ENCODE results near the gene FAM98A.

The FAM98A gene

GRCh38 chr2:33607905-33608304 is 8.8 kb upstream of the FAM98A start:
- DNase-seq (ENCODE audit: low read depth) = peak; percentile 20
- H3K4me3 ChIP-seq (replicated peaks; ENCODE audit: low read depth, low read length) = no peak overlapping the region
- TF ChIP-seq, protein P1, sequence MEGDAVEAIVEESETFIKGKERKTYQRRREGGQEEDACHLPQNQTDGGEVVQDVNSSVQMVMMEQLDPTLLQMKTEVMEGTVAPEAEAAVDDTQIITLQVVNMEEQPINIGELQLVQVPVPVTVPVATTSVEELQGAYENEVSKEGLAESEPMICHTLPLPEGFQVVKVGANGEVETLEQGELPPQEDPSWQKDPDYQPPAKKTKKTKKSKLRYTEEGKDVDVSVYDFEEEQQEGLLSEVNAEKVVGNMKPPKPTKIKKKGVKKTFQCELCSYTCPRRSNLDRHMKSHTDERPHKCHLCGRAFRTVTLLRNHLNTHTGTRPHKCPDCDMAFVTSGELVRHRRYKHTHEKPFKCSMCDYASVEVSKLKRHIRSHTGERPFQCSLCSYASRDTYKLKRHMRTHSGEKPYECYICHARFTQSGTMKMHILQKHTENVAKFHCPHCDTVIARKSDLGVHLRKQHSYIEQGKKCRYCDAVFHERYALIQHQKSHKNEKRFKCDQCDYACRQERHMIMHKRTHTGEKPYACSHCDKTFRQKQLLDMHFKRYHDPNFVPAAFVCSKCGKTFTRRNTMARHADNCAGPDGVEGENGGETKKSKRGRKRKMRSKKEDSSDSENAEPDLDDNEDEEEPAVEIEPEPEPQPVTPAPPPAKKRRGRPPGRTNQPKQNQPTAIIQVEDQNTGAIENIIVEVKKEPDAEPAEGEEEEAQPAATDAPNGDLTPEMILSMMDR (IDR thresholded peaks at IDR 0.05; ENCODE audit: low read length, missing control alignments) = no peak

- no peak overlapping the region for H3K4me3 ChIP-seq (replicated peaks; ENCODE audit: low read depth, low read length)
- TF ChIP-seq, protein P1 (IDR thresholded peaks at IDR 0.05; ENCODE audit: low read length, missing control alignments) = no peak
- no peak for DNase-seq (ENCODE audit: low read depth)
Measured at GRCh38 chr2:33607251-33607721, 8.2 kb upstream of the FAM98A start.

DNA sequence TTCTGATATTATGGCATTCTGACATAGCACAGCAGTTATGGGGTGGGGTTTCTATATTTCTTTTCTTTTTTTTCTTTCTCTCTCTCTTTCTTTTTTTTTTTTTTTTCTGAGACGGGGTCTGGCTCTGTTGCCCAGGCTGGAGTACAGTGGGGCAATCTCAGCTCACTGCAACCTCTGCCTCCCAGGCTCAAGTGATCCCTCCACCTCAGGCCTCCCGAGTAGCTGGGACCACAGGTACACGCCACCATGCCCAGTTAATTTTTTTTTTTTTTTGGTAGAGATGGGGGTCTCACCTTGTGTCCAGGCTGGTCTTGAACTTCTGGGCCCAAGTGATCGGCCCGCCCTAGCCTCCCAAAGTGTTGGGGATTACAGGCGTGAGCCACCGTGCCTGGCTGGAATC is 7.5 kb upstream of the FAM98A start:
- no peak overlapping the region for H3K4me3 ChIP-seq (replicated peaks; ENCODE audit: low read depth, low read length)
- TF ChIP-seq, protein P1 (IDR thresholded peaks at IDR 0.05; ENCODE audit: low read length, missing control alignments) = no peak
- DNase-seq (ENCODE audit: low read depth) = no peak

DNA sequence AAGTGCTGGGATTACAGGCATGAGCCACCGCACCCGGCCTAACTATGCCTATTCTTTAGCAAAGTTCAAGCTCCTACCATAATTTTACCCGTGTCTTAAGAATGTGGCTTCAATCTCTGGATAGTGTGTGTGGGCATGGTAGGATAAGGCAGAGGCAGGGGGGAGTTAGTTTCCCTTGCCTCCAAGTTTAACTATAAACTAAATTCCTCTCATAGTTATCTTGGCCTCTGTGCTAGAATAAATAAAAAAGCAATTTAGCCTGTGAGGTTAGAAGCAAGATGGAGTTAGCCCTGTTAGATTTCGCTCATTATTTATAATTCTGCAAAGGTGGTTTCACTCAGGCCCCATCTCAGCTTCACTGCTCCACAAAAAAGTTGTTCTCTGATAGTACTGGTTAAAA is 7.0 kb upstream of the FAM98A start:
- H3K4me3 ChIP-seq (replicated peaks; ENCODE audit: low read depth, low read length) = no peak overlapping the region
- TF ChIP-seq, protein P1 (IDR thresholded peaks at IDR 0.05; ENCODE audit: low read length, missing control alignments) = no peak
- no peak for DNase-seq (ENCODE audit: low read depth)

GRCh38 chr2:33605056-33605455 is 6.0 kb upstream of the FAM98A start:
- TF ChIP-seq, protein P1 (IDR thresholded peaks at IDR 0.05; ENCODE audit: low read length, missing control alignments) = no peak
- DNase-seq (ENCODE audit: low read depth) = no peak
- H3K4me3 ChIP-seq (replicated peaks; ENCODE audit: low read depth, low read length) = no peak overlapping the region

GRCh38 chr2:33603416-33603815 is 4.3 kb upstream of the FAM98A start:
- H3K4me3 ChIP-seq (replicated peaks; ENCODE audit: low read depth, low read length) = no peak overlapping the region
- DNase-seq (ENCODE audit: low read depth) = no peak
- TF ChIP-seq, protein P1 (IDR thresholded peaks at IDR 0.05; ENCODE audit: low read length, missing control alignments) = no peak

DNA sequence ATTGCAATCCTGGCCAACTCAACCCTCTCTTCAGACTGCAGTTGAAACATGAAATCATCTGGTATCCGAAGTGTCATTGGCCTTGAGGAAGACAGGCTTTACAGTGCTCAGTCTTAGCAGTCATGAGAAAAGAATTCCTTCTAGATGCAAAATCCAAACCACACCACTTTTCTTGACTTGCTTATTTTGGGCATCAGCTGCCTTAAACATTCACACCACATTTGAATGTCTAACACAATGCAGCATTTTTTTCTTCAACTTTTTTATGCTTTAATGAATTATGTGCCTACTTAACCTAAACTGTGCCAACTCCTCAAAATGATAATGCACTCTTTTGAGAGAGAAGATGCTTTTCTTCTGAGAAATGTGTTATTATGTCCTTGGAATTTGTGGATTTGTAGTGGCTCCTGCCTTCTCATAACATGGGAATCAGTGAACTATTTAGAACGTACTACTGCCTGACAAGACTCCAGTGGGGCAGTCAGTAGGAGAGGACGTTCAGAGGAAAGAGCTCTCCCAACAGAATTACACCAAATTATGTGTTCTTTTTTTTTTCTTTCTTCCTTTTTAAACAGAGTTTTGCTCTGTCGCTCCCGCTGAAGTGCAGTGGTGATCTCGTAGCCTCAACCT is 3.2 kb upstream of the FAM98A start:
- H3K4me3 ChIP-seq (replicated peaks; ENCODE audit: low read depth, low read length) = no peak overlapping the region
- TF ChIP-seq, protein P1 (IDR thresholded peaks at IDR 0.05; ENCODE audit: low read length, missing control alignments) = no peak
- no peak for DNase-seq (ENCODE audit: low read depth)

Measured in fibroblast of pulmonary artery (primary cell).